ENCODE data around the gene CPEB1.

GRCh38 chr15:82681371-82681770 is 34.2 kb upstream of the CPEB1 start:
- TF ChIP-seq TAF1 (IDR thresholded peaks at IDR 0.05; ENCODE audit: low read depth): no peak
- no peak for TF ChIP-seq CEBPB (IDR thresholded peaks at IDR 0.05)
- TF ChIP-seq, protein P1, sequence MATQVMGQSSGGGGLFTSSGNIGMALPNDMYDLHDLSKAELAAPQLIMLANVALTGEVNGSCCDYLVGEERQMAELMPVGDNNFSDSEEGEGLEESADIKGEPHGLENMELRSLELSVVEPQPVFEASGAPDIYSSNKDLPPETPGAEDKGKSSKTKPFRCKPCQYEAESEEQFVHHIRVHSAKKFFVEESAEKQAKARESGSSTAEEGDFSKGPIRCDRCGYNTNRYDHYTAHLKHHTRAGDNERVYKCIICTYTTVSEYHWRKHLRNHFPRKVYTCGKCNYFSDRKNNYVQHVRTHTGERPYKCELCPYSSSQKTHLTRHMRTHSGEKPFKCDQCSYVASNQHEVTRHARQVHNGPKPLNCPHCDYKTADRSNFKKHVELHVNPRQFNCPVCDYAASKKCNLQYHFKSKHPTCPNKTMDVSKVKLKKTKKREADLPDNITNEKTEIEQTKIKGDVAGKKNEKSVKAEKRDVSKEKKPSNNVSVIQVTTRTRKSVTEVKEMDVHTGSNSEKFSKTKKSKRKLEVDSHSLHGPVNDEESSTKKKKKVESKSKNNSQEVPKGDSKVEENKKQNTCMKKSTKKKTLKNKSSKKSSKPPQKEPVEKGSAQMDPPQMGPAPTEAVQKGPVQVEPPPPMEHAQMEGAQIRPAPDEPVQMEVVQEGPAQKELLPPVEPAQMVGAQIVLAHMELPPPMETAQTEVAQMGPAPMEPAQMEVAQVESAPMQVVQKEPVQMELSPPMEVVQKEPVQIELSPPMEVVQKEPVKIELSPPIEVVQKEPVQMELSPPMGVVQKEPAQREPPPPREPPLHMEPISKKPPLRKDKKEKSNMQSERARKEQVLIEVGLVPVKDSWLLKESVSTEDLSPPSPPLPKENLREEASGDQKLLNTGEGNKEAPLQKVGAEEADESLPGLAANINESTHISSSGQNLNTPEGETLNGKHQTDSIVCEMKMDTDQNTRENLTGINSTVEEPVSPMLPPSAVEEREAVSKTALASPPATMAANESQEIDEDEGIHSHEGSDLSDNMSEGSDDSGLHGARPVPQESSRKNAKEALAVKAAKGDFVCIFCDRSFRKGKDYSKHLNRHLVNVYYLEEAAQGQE (IDR thresholded peaks at IDR 0.05; ENCODE audit: low read depth): no peak
